Thymus (tissue), 11 donors: ENCODE results near the gene TMEM14C. TPM values are rescaled to one million over a fixed set of nuclear protein-coding genes. Genes with fewer than 3 reads are reported as not detected.
"Not testable (repeated sequence)": the region's sequence is repeated elsewhere in the genome, so short reads cannot be mapped to it uniquely, and the experiment has no call there.

Source experiments
- DNase-seq, 9 donors: peaks; one replicate each; pipeline ENCODE4 v3.0.0-alpha.2; 2013; ENCODE audit warnings: low spot score in 9 of 9, low read depth in 6 of 9, missing footprints in 1 of 9
- H3K27ac ChIP-seq, 2 donors: one replicate each; pipeline ENCODE4 v1.5.1; 2013; ENCODE audit warnings: control low read depth in 1 of 2, low read depth in 1 of 2, low read length in 1 of 2, mild to moderate bottlenecking in 1 of 2, moderate library complexity in 1 of 2
- H3K27me3 ChIP-seq, 2 donors: one replicate each; pipeline ENCODE4 v1.5.1; 2013; ENCODE audit warnings: low read length in 1 of 2; ENCODE audit not compliant: control insufficient read depth in 2 of 2, insufficient read depth in 1 of 2
- H3K36me3 ChIP-seq, 2 donors: one replicate each; pipeline ENCODE4 v1.5.1; 2013; ENCODE audit warnings: low read length in 1 of 2, mild to moderate bottlenecking in 1 of 2, moderate library complexity in 1 of 2; ENCODE audit not compliant: control insufficient read depth in 2 of 2, insufficient read depth in 2 of 2
- H3K4me1 ChIP-seq, 2 donors: one replicate each; pipeline ENCODE4 v1.5.1; 2013; ENCODE audit warnings: low read length in 2 of 2; ENCODE audit not compliant: control insufficient read depth in 2 of 2, insufficient read depth in 2 of 2
- H3K4me3 ChIP-seq, 2 donors: one replicate each; pipeline ENCODE4 v1.5.1; 2013; ENCODE audit warnings: low read length in 2 of 2, control low read depth in 1 of 2, mild to moderate bottlenecking in 1 of 2
- H3K9me3 ChIP-seq, 2 donors: one replicate each; pipeline ENCODE4 v1.5.1; 2013; ENCODE audit warnings: low read length in 1 of 2, mild to moderate bottlenecking in 1 of 2; ENCODE audit not compliant: control insufficient read depth in 2 of 2, insufficient read depth in 1 of 2
- WGBS: extraction: QIAGEN DNeasy Blood & Tissue Kit; methylation state at CpG from one replicate; pipeline ENCODE4 v1.1.7; 2013; 5-methylcytosine and 5-hydroxymethylcytosine counted together
- polyA plus RNA-seq: library from polyadenylated mRNA; stranded (reverse); fragments of 200-250 nt; gene quantifications from one replicate; pipeline ENCODE4 v1.2.3, GENCODE V29; 2013
- total RNA-seq: library from RNA; stranded (reverse); fragments of 120-200 nt; gene quantifications from one replicate; pipeline ENCODE4 v1.2.4, GENCODE V29; 2013
- donor health status: healthy.

The TMEM14C gene
- total and polyA plus RNA-seq, 2 donors = 84.4 to 178 TPM

GRCh38 chr6:10719296-10719963 is 3.4 kb upstream of the TMEM14C start:
- 66% methylated on average over 8 of the region's 8 CpGs for WGBS
- DNase-seq = peak in 1 of 9 donors; percentile 58
- Histone ChIP-seq H3K27ac (peak overlapping the region in 1 of 2 donors; percentile 79), H3K27me3 (no peaks in the 10 kb centered on the region), H3K36me3 (no peaks in the 10 kb centered on the region), H3K4me1 (peaks cover 9 to 15% of the 10 kb centered on the region in 2 donors), H3K4me3 (peak overlapping the region in 1 of 2 donors; percentile 59), H3K9me3 (peaks cover 0 to 3% of the 10 kb centered on the region in 2 donors)

- Histone ChIP-seq H3K27ac (peak overlapping the region; percentile 79 to 81), H3K9me3 (peaks cover 0 to 3% of the 10 kb centered on the region in 2 donors), H3K4me1 (peaks cover 9 to 15% of the 10 kb centered on the region in 2 donors), H3K4me3 (peak overlapping the region; percentile 53 to 59), H3K36me3 (no peaks in the 10 kb centered on the region), H3K27me3 (no peaks in the 10 kb centered on the region)
- WGBS = 41% methylated on average over 21 of the region's 21 CpGs
- peak in 1 of 9 donors; percentile 26 for DNase-seq
These were observed 3.0 kb upstream of the TMEM14C start for GRCh38 chr6:10719964-10720264.

- Histone ChIP-seq H3K4me3 (peak overlapping the region; percentile 53 to 59), H3K27ac (peak overlapping the region; percentile 79 to 81), H3K27me3 (no peaks in the 10 kb centered on the region), H3K36me3 (peaks cover 0 to 2% of the 10 kb centered on the region in 2 donors), H3K4me1 (peaks cover 9 to 15% of the 10 kb centered on the region in 2 donors), H3K9me3 (peaks cover 0 to 3% of the 10 kb centered on the region in 2 donors)
- DNase-seq = peak in 6 of 9 donors; percentile 24 to 71 (median 48)
- WGBS = 33% methylated on average over 49 of the region's 49 CpGs
These were observed 2.5 kb upstream of the TMEM14C start for GRCh38 chr6:10720265-10720959.

- H3K4me1 ChIP-seq = peaks cover 9 to 15% of the 10 kb centered on the region in 2 donors
- not testable (repeated sequence) for H3K9me3 ChIP-seq, DNase-seq, H3K27me3 ChIP-seq, H3K36me3 ChIP-seq
- H3K27ac ChIP-seq = peak overlapping the region; percentile 79 to 81
- H3K4me3 ChIP-seq = peak overlapping the region; percentile 53 to 59
- WGBS = 90% methylated on average over 17 of the region's 17 CpGs
These were observed 1.7 kb upstream of the TMEM14C start for GRCh38 chr6:10720960-10721849.

GRCh38 chr6:10721850-10722569 is 860 bp upstream of the TMEM14C start:
- Histone ChIP-seq H3K4me3 (peak overlapping the region; percentile 59 to 74), H3K36me3 (peaks cover 3 to 6% of the 10 kb centered on the region in 2 donors), H3K27ac (peak overlapping the region; percentile 80 to 86), H3K27me3 (no peaks in the 10 kb centered on the region), H3K4me1 (peaks cover 9 to 15% of the 10 kb centered on the region in 2 donors), H3K9me3 (peaks cover 0 to 3% of the 10 kb centered on the region in 2 donors)
- WGBS = 92% methylated on average over 11 of the region's 11 CpGs
- DNase-seq = no peak

- Histone ChIP-seq H3K4me3 (peak overlapping the region; percentile 59 to 74), H3K9me3 (peaks cover 0 to 3% of the 10 kb centered on the region in 2 donors), H3K36me3 (peaks cover 3 to 10% of the 10 kb centered on the region in 2 donors), H3K27me3 (no peaks in the 10 kb centered on the region), H3K27ac (peak overlapping the region; percentile 80 to 86), H3K4me1 (peaks cover 9 to 15% of the 10 kb centered on the region in 2 donors)
- no peak for DNase-seq
- WGBS = 4% methylated on average over 6 of the region's 6 CpGs
These were observed 375 bp upstream of the TMEM14C start for GRCh38 chr6:10722570-10722819.

- H3K9me3 ChIP-seq = peaks cover 0 to 3% of the 10 kb centered on the region in 2 donors
- peak overlapping the region; percentile 59 to 74 for H3K4me3 ChIP-seq
- peaks cover 8 to 13% of the 10 kb centered on the region in 2 donors for H3K36me3 ChIP-seq
- DNase-seq = no peak
- H3K27ac ChIP-seq = peak overlapping the region; percentile 80 to 86
- peaks cover 9 to 15% of the 10 kb centered on the region in 2 donors for H3K4me1 ChIP-seq
- WGBS = 61% methylated on average over 7 of the region's 7 CpGs
- H3K27me3 ChIP-seq = no peaks in the 10 kb centered on the region
These were observed 654 bp downstream of the TMEM14C start for GRCh38 chr6:10723567-10723881.

- WGBS = 97% methylated on average over 6 of the region's 6 CpGs
- no peak overlapping the region for H3K4me3 ChIP-seq
These were observed 2.2 kb downstream of the TMEM14C start for GRCh38 chr6:10725044-10725443.

More at GRCh38 chr6:10725044-10725443, 2.2 kb downstream of the TMEM14C start:
- Histone ChIP-seq H3K4me1 (peaks cover 9 to 15% of the 10 kb centered on the region in 2 donors), H3K27me3 (no peaks in the 10 kb centered on the region), H3K9me3 (peaks cover 0 to 3% of the 10 kb centered on the region in 2 donors), H3K27ac (no peak overlapping the region), H3K36me3 (peaks cover 8 to 14% of the 10 kb centered on the region in 2 donors)
- DNase-seq = no peak
